Caco-2 (cell line): ENCODE results near the gene CD52. TPM values are rescaled to one million over a fixed set of nuclear protein-coding genes. Genes with fewer than 3 reads are reported as not detected.

Experiments used
- BruUV-seq: library from RNA; stranded (reverse); fragments of 400-500 nt; replicated peaks from 2 replicates; lab custom pipeline; 2021; lab: Mats Ljungman, UMichigan
- CTCF ChIA-PET: fragments of 300-600 bp; sonication (Branson Sonifier 250); formaldehyde crosslinking; loops from one replicate; lab custom pipeline; 2022; ENCODE audit warnings: antibody characterized with exemption; lab: Charles Lee
- POLR2A ChIA-PET: fragments of 300-600 bp; sonication (Branson Sonifier 250); formaldehyde crosslinking; loops from one replicate; lab custom pipeline; 2022; ENCODE audit warnings: antibody characterized with exemption; lab: Charles Lee
- DNase-seq, 2 experiments: peaks; one replicate each; pipeline versions ENCODE4 v3.0.0 to v3.0.0-alpha.2; 2020 to 2022
- H3K27me3 ChIP-seq: replicated peaks from 2 replicates; pipeline ENCODE4 v1.6.0; 2011; ENCODE audit warnings: low read length; ENCODE audit not compliant: control insufficient read depth, insufficient read depth
- H3K36me3 ChIP-seq: 2 replicates; pipeline ENCODE4 v1.5.1; 2011; ENCODE audit warnings: low read length; ENCODE audit not compliant: control insufficient read depth, insufficient read depth
- H3K4me1 ChIP-seq: fragments of 250-450 bp; sonication (Bioruptor Pico); 2 replicates; pipeline ENCODE4 v1.5.1; 2020; ENCODE audit warnings: mild to moderate bottlenecking
- H3K4me3 ChIP-seq: 2 replicates; pipeline ENCODE4 v1.5.1; 2011; ENCODE audit warnings: low read depth, mild to moderate bottlenecking, control low read depth, low read length
- H3K9me3 ChIP-seq: fragments of 250-450 bp; sonication (Bioruptor Pico); 2 replicates; pipeline ENCODE4 v1.5.1; 2020; ENCODE audit warnings: mild to moderate bottlenecking, moderate library complexity
- H3K27ac Mint-ChIP-seq: one replicate; pipeline ENCODE4 v1.8.0; 2022; ENCODE audit warnings: mixed read lengths; ENCODE audit not compliant: unreplicated experiment
- H3K27me3 Mint-ChIP-seq: one replicate; pipeline ENCODE4 v1.8.0; 2022; ENCODE audit warnings: mixed read lengths; ENCODE audit not compliant: insufficient read depth, unreplicated experiment
- H3K36me3 Mint-ChIP-seq: one replicate; pipeline ENCODE4 v1.8.0; 2022; ENCODE audit warnings: mild to moderate bottlenecking, mixed read lengths; ENCODE audit not compliant: insufficient read depth, unreplicated experiment
- H3K4me1 Mint-ChIP-seq: one replicate; pipeline ENCODE4 v1.8.0; 2022; ENCODE audit warnings: low read depth, mixed read lengths; ENCODE audit not compliant: unreplicated experiment
- H3K4me3 Mint-ChIP-seq: one replicate; pipeline ENCODE4 v1.8.0; 2022; ENCODE audit warnings: mild to moderate bottlenecking, moderate library complexity, mixed read lengths; ENCODE audit not compliant: unreplicated experiment
- H3K9me3 Mint-ChIP-seq: one replicate; pipeline ENCODE4 v1.8.0; 2022; ENCODE audit warnings: mixed read lengths; ENCODE audit not compliant: unreplicated experiment
- intact Hi-C: fragments of 100-400 bp; cut with micrococcal nuclease; formaldehyde crosslinking; loops from one replicate; pipeline ENCODE4 v1.10.0; 2022; ENCODE audit not compliant: unreplicated experiment
- total RNA-seq: library from RNA; stranded (reverse); gene quantifications from 2 replicates; pipeline ENCODE4 v1.2.3, GENCODE V29; 2022
- TF ChIP-seq, protein P1 (sequence below), 2 experiments: fragments of 200-600 bp in 1 of 2; IDR thresholded peaks; 1 replicate in 1 of 2; 2 replicates in 1 of 2; pipeline versions ENCODE4 v1.5.1 to v1.8.0; 2011 to 2022; ENCODE audit warnings: antibody characterized with exemption in 1 of 2, control low read depth in 1 of 2, inconsistent platforms in 1 of 2, low read depth in 1 of 2, low read length in 1 of 2, mild to moderate bottlenecking in 1 of 2, moderate library complexity in 1 of 2; ENCODE audit not compliant: insufficient read depth in 1 of 2, severe bottlenecking in 1 of 2, unreplicated experiment in 1 of 2

Gene CD52
- total RNA-seq, 1 experiment from 2014 or later = not detected

DNA sequence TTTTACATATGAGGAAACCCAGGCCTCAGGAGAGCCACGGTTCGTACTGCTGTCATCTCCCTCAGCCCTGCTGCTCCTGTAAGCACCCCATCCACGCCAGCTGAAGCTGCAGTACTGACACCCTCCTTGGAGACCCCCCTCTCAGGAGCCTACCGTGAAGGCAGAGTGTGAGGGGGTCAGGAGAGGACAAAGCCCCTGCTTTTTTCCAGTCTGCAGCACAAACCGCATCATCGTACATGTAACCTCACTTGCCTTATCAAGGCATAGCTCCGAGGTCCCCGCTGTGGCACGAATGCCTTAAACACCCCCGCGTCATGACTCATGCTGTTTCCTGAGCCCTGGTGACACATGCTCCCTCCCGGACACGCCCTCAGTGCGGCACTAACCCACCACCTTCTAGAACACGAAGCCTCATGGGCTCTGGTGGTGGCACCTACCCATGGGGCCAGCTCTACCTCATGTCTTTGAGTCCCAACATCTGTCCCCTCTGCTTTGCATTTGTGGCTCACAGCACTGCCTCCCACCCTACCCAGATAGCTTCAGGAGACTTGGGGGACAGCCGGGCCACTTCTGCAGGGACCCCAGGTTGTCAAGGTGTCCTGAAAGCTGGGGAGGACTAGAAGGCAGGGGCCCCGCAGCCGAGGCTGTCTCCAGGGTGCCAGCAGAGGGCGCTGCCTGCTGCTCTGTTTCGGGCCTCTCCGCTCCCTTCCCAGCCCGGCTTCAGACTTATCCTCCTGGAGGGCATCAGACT, 33.0 kb upstream of the CD52 start:
- peaks cover 17% of the 10 kb centered on the region for H3K4me1 Mint-ChIP-seq
- no peaks in the 10 kb centered on the region for H3K27me3 Mint-ChIP-seq
- no TSS peak for BruUV-seq
- Histone ChIP-seq H3K4me3 (no peak overlapping the region), H3K36me3 (no peaks in the 10 kb centered on the region; the same call in 1 of the 2 replicates), H3K9me3 (no peaks in the 10 kb centered on the region), H3K4me1 (peaks cover 13% of the 10 kb centered on the region), H3K27me3 (no peaks in the 10 kb centered on the region)
- no peak overlapping the region for H3K4me3 Mint-ChIP-seq
- peak; percentile 67 to 74 for DNase-seq
- intact Hi-C loops = loop anchor here (1.0 kb wide), 5 partner anchors 37 to 133 kb away; no protein-coding TSS in a partner anchor
- CTCF ChIA-PET = interaction anchor here (0.5 to 2.7 kb wide), 10 partner anchors 9 to 239 kb away, joined by 3 to 15 read pairs (median 4); partner anchors contain the start of gene CEP85
- POLR2A ChIA-PET = no interaction called here
- TF ChIP-seq, protein P1, sequence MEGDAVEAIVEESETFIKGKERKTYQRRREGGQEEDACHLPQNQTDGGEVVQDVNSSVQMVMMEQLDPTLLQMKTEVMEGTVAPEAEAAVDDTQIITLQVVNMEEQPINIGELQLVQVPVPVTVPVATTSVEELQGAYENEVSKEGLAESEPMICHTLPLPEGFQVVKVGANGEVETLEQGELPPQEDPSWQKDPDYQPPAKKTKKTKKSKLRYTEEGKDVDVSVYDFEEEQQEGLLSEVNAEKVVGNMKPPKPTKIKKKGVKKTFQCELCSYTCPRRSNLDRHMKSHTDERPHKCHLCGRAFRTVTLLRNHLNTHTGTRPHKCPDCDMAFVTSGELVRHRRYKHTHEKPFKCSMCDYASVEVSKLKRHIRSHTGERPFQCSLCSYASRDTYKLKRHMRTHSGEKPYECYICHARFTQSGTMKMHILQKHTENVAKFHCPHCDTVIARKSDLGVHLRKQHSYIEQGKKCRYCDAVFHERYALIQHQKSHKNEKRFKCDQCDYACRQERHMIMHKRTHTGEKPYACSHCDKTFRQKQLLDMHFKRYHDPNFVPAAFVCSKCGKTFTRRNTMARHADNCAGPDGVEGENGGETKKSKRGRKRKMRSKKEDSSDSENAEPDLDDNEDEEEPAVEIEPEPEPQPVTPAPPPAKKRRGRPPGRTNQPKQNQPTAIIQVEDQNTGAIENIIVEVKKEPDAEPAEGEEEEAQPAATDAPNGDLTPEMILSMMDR (IDR thresholded peaks at IDR 0.05; ENCODE audit: insufficient read depth in 1 of 2, low read depth in 1 of 2, low read length in 1 of 2, severe bottlenecking in 1 of 2, unreplicated experiment in 1 of 2) = peak; percentile 58 to 79
- no peaks in the 10 kb centered on the region for H3K9me3 Mint-ChIP-seq
- peaks cover 25% of the 10 kb centered on the region for H3K36me3 Mint-ChIP-seq
- peak overlapping the region; percentile 51 for H3K27ac Mint-ChIP-seq

DNA sequence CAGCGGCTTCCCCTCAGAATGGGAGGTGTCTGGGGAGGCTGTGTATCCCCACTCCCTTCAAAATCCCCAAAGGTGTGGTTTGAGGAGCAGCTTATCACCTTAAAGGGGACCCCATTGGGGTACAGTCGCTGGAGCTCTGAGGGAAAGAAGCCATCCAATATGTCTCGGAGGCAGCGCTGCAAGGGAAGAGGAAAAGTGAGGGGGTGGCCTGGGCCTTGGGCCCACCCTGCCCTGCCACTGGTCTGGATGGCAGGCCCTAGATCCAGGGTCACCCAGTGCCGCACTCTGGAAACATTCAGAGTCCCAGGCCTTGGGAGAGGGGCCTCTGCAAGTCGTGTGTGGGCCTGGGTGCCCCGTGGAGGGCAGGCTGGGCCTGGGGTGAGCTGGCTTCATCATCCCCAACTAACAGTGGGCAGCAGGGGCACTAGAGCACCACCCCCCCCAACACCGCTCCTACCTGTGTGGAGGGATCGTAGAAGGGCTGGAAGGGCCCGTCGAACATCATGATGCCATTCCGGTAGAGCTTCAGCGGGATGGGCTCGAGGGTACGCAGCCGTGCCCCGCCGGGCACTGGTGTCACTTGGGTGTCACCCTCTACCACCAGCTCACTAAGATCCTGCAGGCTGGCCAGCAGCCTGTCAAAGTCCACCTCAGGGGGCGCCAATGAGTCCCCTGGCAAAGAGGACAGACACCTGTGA, 32.2 kb upstream of the CD52 start:
- POLR2A ChIA-PET = no interaction called here
- H3K27ac Mint-ChIP-seq = peak overlapping the region; percentile 51

DNA sequence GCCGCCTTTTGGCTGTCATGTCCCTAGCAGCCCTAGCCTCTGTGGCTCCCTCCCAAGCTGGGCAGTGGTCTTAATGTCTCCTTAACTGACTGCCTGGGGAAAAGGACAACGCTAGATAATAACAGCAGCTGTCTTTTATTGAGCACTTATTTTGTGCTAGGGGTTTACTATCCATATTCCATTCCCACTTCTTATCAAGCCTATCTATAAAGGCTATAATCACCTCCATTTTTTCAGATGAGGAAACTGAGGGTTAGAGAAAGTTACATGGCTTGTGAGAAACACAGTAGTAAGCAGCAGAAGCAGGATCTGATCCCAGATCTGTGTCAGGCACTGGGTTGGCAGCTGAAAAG, 31.7 kb upstream of the CD52 start:
- intact Hi-C loops = no loop called here
- Mint-ChIP-seq H3K9me3 (no peaks in the 10 kb centered on the region), H3K4me3 (no peak overlapping the region), H3K27ac (no peak overlapping the region), H3K27me3 (no peaks in the 10 kb centered on the region), H3K36me3 (peaks cover 14% of the 10 kb centered on the region), H3K4me1 (peaks cover 12% of the 10 kb centered on the region)
- H3K9me3 ChIP-seq = no peaks in the 10 kb centered on the region
- no peak for DNase-seq
- peaks cover 13% of the 10 kb centered on the region for H3K4me1 ChIP-seq
- H3K4me3 ChIP-seq = no peak overlapping the region
- TF ChIP-seq, protein P1 (IDR thresholded peaks at IDR 0.05; ENCODE audit: insufficient read depth in 1 of 2, low read depth in 1 of 2, low read length in 1 of 2, severe bottlenecking in 1 of 2, unreplicated experiment in 1 of 2) = no peak
- H3K36me3 ChIP-seq = no peaks in the 10 kb centered on the region; the same call in 1 of the 2 replicates
- ChIA-PET POLR2A (no interaction called here), CTCF (interaction anchor here (0.6 to 2.7 kb wide), 5 partner anchors 10 to 109 kb away, joined by 3 to 15 read pairs (median 7); no protein-coding TSS in a partner anchor)
- no peaks in the 10 kb centered on the region for H3K27me3 ChIP-seq
- BruUV-seq = no TSS peak

More for the DNA sequence above, 32.2 kb upstream of the CD52 start:
- TF ChIP-seq, protein P1 (IDR thresholded peaks at IDR 0.05; ENCODE audit: insufficient read depth in 1 of 2, low read depth in 1 of 2, low read length in 1 of 2, severe bottlenecking in 1 of 2, unreplicated experiment in 1 of 2) = peak; percentile 41 to 45
- Mint-ChIP-seq H3K9me3 (no peaks in the 10 kb centered on the region), H3K4me3 (no peak overlapping the region), H3K4me1 (peaks cover 17% of the 10 kb centered on the region), H3K36me3 (peaks cover 18% of the 10 kb centered on the region), H3K27me3 (no peaks in the 10 kb centered on the region)
- Histone ChIP-seq H3K27me3 (no peaks in the 10 kb centered on the region), H3K36me3 (no peaks in the 10 kb centered on the region; the same call in 1 of the 2 replicates), H3K4me1 (peaks cover 13% of the 10 kb centered on the region), H3K4me3 (no peak overlapping the region), H3K9me3 (no peaks in the 10 kb centered on the region)
- no TSS peak for BruUV-seq
- DNase-seq = peak in 1 of 2 experiments; percentile 65
- intact Hi-C loops = loop anchor here (1.0 kb wide), 5 partner anchors 36 to 132 kb away; no protein-coding TSS in a partner anchor
- CTCF ChIA-PET = interaction anchor here (0.6 to 2.7 kb wide), 11 partner anchors 10 to 231 kb away, joined by 3 to 15 read pairs (median 5); partner anchors contain the start of gene CEP85
